GM20431 (cell line): ENCODE results near the gene STT3B.

Experiments
- in situ Hi-C: fragments of 300-500 bp; cut with MseI, MboI; formaldehyde crosslinking; loops from one replicate; pipeline ENCODE4 v1.15.0; 2020; ENCODE audit warnings: low sequenced_read_pairs; ENCODE audit not compliant: unreplicated experiment

STT3B gene

GRCh38 chr3:31634476-31634875, 101.8 kb downstream of the STT3B start:
- in situ Hi-C loops = no loop called here

GRCh38 chr3:31635545-31635944, 102.8 kb downstream of the STT3B start:
- in situ Hi-C loops = no loop called here

- in situ Hi-C loops = no loop called here
Measured at GRCh38 chr3:31636049-31636448, 103.3 kb downstream of the STT3B start.

- in situ Hi-C loops = no loop called here
Measured at GRCh38 chr3:31636694-31637442, 104.1 kb downstream of the STT3B start.

GRCh38 chr3:31639828-31640227, 107.1 kb downstream of the STT3B start:
- in situ Hi-C loops = no loop called here

GRCh38 chr3:31645256-31645655, 112.5 kb downstream of the STT3B start:
- in situ Hi-C loops = no loop called here

- in situ Hi-C loops = no loop called here
Measured at GRCh38 chr3:31648286-31648968, 115.7 kb downstream of the STT3B start.

GRCh38 chr3:31652296-31652695, 119.6 kb downstream of the STT3B start:
- in situ Hi-C loops = no loop called here

- in situ Hi-C loops = no loop called here
Measured at GRCh38 chr3:31653464-31653863, 120.7 kb downstream of the STT3B start.

- in situ Hi-C loops = no loop called here
Measured at GRCh38 chr3:31654998-31655397, 122.3 kb downstream of the STT3B start.

- in situ Hi-C loops = no loop called here
Measured at GRCh38 chr3:31659246-31659645, 126.5 kb downstream of the STT3B start.

- in situ Hi-C loops = no loop called here
Measured at GRCh38 chr3:31661286-31661685, 128.6 kb downstream of the STT3B start.

- in situ Hi-C loops = no loop called here
Measured at GRCh38 chr3:31661993-31662670, 129.4 kb downstream of the STT3B start.

- in situ Hi-C loops = no loop called here
Measured at GRCh38 chr3:31664031-31664430, 131.3 kb downstream of the STT3B start.

GRCh38 chr3:31667582-31667981, 134.9 kb downstream of the STT3B start:
- in situ Hi-C loops = no loop called here

GRCh38 chr3:31668242-31668641, 135.5 kb downstream of the STT3B start:
- in situ Hi-C loops = no loop called here

- in situ Hi-C loops = no loop called here
Measured at GRCh38 chr3:31670136-31670535, 137.4 kb downstream of the STT3B start.

- in situ Hi-C loops = no loop called here
Measured at GRCh38 chr3:31670722-31671121, 138.0 kb downstream of the STT3B start.

GRCh38 chr3:31671451-31671850, 138.7 kb downstream of the STT3B start:
- in situ Hi-C loops = no loop called here

GRCh38 chr3:31671976-31672375, 139.3 kb downstream of the STT3B start:
- in situ Hi-C loops = no loop called here

GRCh38 chr3:31673950-31674349, 141.2 kb downstream of the STT3B start:
- in situ Hi-C loops = no loop called here
